ENCODE results near the gene TMPRSS3. TPM values are rescaled to one million over a fixed set of nuclear protein-coding genes. Genes with fewer than 3 reads are reported as not detected.

The TMPRSS3 gene
- total RNA-seq, 1 experiment from 2014 or later = not detected

DNA sequence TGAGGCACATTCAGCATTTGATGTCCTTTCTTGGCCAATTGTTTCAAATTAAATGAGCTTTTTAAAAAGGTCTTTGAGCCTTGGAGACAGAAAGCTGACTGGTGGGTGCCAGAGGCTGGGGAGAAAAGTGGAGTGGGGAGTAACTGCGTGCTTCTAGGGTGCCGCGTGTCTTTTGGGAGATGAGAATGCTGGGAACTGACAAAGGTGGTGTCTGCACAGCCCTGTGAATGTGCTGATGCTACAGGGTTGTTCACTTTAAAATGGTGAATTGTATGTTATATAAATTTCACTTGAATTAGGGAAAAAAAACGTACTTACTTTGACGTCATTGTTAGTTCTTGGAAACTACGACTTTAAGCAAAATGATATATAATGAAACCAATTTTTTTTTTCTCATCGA is 21.4 kb downstream of the TMPRSS3 start:
- ChIA-PET POLR2A (ENCODE audit: low non-redundant PET) (no interaction called here), CTCF (no interaction called here)

GRCh38 chr21:42373908-42374455 is 21.9 kb downstream of the TMPRSS3 start:
- BruUV-seq (replicated peaks) = no TSS peak
- CTCF ChIA-PET = no interaction called here
- Histone ChIP-seq H3K27me3 (replicated peaks; ENCODE audit: insufficient read depth, low read depth, low read length, poor library complexity) (no peaks in the 10 kb centered on the region), H3K27ac (ENCODE audit: low read depth, low read length, poor library complexity, severe bottlenecking) (no peak overlapping the region), H3K36me3 (ENCODE audit: insufficient read depth, low read length, poor library complexity, severe bottlenecking) (no peaks in the 10 kb centered on the region), H3K4me1 (ENCODE audit: insufficient read depth, low read length, poor library complexity, severe bottlenecking) (no peaks in the 10 kb centered on the region), H3K9me3 (ENCODE audit: low read depth, low read length, poor library complexity, severe bottlenecking) (no peaks in the 10 kb centered on the region), H3K4me3 (ENCODE audit: low read depth, low read length, poor library complexity, severe bottlenecking) (no peak overlapping the region)
- POLR2A ChIA-PET (ENCODE audit: low non-redundant PET) = no interaction called here
- intact Hi-C loops (cut with micrococcal nuclease; ENCODE audit: unreplicated experiment) = no loop called here
- DNase-seq (ENCODE audit: low spot score) = no peak
- no peak for TF ChIP-seq EZH2 (IDR thresholded peaks at IDR 0.05; ENCODE audit: borderline replicate concordance, low read depth, low read length, poor library complexity, severe bottlenecking)
- TF ChIP-seq, protein P1, sequence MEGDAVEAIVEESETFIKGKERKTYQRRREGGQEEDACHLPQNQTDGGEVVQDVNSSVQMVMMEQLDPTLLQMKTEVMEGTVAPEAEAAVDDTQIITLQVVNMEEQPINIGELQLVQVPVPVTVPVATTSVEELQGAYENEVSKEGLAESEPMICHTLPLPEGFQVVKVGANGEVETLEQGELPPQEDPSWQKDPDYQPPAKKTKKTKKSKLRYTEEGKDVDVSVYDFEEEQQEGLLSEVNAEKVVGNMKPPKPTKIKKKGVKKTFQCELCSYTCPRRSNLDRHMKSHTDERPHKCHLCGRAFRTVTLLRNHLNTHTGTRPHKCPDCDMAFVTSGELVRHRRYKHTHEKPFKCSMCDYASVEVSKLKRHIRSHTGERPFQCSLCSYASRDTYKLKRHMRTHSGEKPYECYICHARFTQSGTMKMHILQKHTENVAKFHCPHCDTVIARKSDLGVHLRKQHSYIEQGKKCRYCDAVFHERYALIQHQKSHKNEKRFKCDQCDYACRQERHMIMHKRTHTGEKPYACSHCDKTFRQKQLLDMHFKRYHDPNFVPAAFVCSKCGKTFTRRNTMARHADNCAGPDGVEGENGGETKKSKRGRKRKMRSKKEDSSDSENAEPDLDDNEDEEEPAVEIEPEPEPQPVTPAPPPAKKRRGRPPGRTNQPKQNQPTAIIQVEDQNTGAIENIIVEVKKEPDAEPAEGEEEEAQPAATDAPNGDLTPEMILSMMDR (conservative IDR thresholded peaks at IDR 0.05; ENCODE audit: low read depth, low read length) = no peak

More for the DNA sequence above, 21.4 kb downstream of the TMPRSS3 start:
- TF ChIP-seq, protein P1 (conservative IDR thresholded peaks at IDR 0.05; ENCODE audit: low read depth, low read length) = no peak
- TF ChIP-seq EZH2 (IDR thresholded peaks at IDR 0.05; ENCODE audit: borderline replicate concordance, low read depth, low read length, poor library complexity, severe bottlenecking) = no peak
- Histone ChIP-seq H3K36me3 (ENCODE audit: insufficient read depth, low read length, poor library complexity, severe bottlenecking) (no peaks in the 10 kb centered on the region), H3K27ac (ENCODE audit: low read depth, low read length, poor library complexity, severe bottlenecking) (no peak overlapping the region), H3K27me3 (replicated peaks; ENCODE audit: insufficient read depth, low read depth, low read length, poor library complexity) (no peaks in the 10 kb centered on the region), H3K4me1 (ENCODE audit: insufficient read depth, low read length, poor library complexity, severe bottlenecking) (no peaks in the 10 kb centered on the region), H3K9me3 (ENCODE audit: low read depth, low read length, poor library complexity, severe bottlenecking) (no peaks in the 10 kb centered on the region), H3K4me3 (ENCODE audit: low read depth, low read length, poor library complexity, severe bottlenecking) (no peak overlapping the region)
- DNase-seq (ENCODE audit: low spot score) = no peak
- no TSS peak for BruUV-seq (replicated peaks)
- intact Hi-C loops (cut with micrococcal nuclease; ENCODE audit: unreplicated experiment) = no loop called here

DNA sequence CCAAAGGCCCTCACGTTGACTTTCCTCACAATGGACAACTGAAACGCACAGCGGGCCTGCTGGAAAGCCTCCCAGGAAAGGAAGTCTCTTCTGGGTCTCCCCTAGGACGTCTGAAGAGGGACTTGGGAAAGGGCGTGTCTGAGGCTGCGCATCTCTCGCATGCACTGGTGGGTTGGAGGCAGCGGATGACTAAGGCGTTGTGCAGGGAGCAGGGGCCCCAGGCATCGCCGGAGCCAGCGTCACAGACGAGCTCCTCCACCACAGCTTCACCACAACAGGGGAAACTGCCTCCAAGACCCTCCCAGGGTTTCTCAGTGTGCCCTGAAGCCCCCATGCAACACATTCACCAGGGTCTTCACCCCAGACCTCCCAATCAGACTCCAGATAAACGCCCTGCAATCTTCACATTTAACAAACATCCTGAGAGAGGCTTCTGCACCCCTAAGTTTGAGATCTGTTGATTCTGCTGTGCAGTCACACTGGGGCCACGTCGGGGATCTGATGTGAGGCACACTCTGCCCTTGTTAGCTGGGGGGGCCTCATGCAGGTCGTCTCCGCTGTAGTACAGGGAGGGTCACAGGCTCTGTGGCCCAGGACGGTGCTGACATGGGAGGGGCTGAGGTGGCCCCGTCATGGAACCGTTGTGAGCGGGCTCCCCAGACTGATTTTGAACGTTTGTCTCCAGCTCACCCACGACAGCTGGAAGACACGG is 22.5 kb downstream of the TMPRSS3 start:
- H3K4me1 ChIP-seq (ENCODE audit: insufficient read depth, low read length, poor library complexity, severe bottlenecking) = no peaks in the 10 kb centered on the region
- intact Hi-C loops (cut with micrococcal nuclease; ENCODE audit: unreplicated experiment) = no loop called here
- no peak for DNase-seq (ENCODE audit: low spot score)
- TF ChIP-seq, protein P1 (conservative IDR thresholded peaks at IDR 0.05; ENCODE audit: low read depth, low read length) = no peak
- no peak for TF ChIP-seq EZH2 (IDR thresholded peaks at IDR 0.05; ENCODE audit: borderline replicate concordance, low read depth, low read length, poor library complexity, severe bottlenecking)
- BruUV-seq (replicated peaks) = no TSS peak
- no peaks in the 10 kb centered on the region for H3K36me3 ChIP-seq (ENCODE audit: insufficient read depth, low read length, poor library complexity, severe bottlenecking)
- ChIA-PET POLR2A (ENCODE audit: low non-redundant PET) (no interaction called here), CTCF (no interaction called here)
- H3K27ac ChIP-seq (ENCODE audit: low read depth, low read length, poor library complexity, severe bottlenecking) = no peak overlapping the region
- no peaks in the 10 kb centered on the region for H3K27me3 ChIP-seq (replicated peaks; ENCODE audit: insufficient read depth, low read depth, low read length, poor library complexity)
- H3K9me3 ChIP-seq (ENCODE audit: low read depth, low read length, poor library complexity, severe bottlenecking) = no peaks in the 10 kb centered on the region
- no peak overlapping the region for H3K4me3 ChIP-seq (ENCODE audit: low read depth, low read length, poor library complexity, severe bottlenecking)
